Right lobe of liver (tissue), 4 donors: ENCODE results near the gene EPHA10.

Experiments
- POLR2A ChIP-seq: fragments of 450-650 bp; IDR thresholded peaks from one replicate; pipeline ENCODE4 v1.6.1; 2017; ENCODE audit warnings: antibody characterized with exemption, mild to moderate bottlenecking
- TF ChIP-seq, protein P1 (sequence below), 4 donors: fragments of 200-600 bp in 3 of 4; fragments of 450-650 bp in 1 of 4; IDR thresholded peaks; one replicate each; pipeline versions ENCODE4 v1.5.1 to v1.8.0; 2016 to 2022; ENCODE audit warnings: antibody characterized with exemption in 4 of 4, mild to moderate bottlenecking in 2 of 4
- donor health status: DM: no; HTN: no; CAD: no.
- donor health status: DM: no; HTN: no; CAD: no.
- donor health status: DM: no; HTN: yes; CAD: no.

DNA sequence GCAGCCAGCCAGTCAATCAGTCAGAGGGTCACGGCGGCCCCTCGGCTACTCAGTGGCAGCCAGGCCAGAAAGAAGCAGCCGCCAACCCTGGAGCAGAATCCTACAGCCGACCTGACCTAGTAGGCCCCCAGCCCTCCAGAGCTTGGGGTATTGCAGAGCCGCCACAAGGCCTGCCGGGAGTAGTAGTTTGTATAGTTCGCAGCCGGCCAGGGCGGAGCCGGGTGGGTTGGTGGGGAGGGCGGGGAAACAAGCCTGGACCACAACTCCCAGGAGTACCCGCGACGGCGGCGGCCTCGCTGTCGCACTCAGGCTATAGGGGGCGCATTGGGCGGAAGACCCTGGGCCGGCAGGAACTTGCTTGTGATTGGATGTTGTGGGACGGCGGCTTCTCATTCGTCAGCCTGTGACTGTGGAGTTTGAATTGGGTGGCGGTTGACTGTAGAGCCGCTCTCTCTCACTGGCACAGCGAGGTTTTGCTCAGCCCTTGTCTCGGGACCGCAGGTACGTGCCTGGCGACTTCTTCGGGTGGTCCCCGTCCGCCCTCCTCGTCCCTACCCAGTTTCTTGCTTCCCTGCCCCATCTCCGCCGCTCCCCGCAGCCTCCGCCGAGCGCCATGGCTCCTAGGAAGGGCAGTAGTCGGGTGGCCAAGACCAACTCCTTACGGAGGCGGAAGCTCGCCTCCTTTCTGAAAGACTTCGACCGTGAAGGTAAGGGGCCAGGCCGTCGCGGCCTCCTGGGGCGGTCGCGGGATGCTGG is 72.7 kb downstream of the EPHA10 start, which contains the start of gene CDCA8:
- peak; percentile 36 for TF ChIP-seq POLR2A
- TF ChIP-seq, protein P1, sequence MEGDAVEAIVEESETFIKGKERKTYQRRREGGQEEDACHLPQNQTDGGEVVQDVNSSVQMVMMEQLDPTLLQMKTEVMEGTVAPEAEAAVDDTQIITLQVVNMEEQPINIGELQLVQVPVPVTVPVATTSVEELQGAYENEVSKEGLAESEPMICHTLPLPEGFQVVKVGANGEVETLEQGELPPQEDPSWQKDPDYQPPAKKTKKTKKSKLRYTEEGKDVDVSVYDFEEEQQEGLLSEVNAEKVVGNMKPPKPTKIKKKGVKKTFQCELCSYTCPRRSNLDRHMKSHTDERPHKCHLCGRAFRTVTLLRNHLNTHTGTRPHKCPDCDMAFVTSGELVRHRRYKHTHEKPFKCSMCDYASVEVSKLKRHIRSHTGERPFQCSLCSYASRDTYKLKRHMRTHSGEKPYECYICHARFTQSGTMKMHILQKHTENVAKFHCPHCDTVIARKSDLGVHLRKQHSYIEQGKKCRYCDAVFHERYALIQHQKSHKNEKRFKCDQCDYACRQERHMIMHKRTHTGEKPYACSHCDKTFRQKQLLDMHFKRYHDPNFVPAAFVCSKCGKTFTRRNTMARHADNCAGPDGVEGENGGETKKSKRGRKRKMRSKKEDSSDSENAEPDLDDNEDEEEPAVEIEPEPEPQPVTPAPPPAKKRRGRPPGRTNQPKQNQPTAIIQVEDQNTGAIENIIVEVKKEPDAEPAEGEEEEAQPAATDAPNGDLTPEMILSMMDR (IDR thresholded peaks at IDR 0.05), result peak; percentile 25 to 74 (median 62)
